Adrenal gland (tissue), 5 donors: Measurements from ENCODE around the gene HVCN1.

ENCODE experiments used
- POLR2A ChIP-seq, 2 donors: fragments of 450-650 bp; IDR thresholded peaks; one replicate each; pipeline ENCODE4 v1.6.1; 2017; ENCODE audit warnings: antibody characterized with exemption in 2 of 2, mild to moderate bottlenecking in 2 of 2, moderate library complexity in 1 of 2
- TF ChIP-seq, protein P1 (sequence below), 6 experiments: fragments of 450-650 bp in 4 of 6; fragments of 200-600 bp in 2 of 6; sonication (generic) in 1 of 6; IDR thresholded peaks; 1 replicate in 5 of 6; 2 replicates in 1 of 6; pipeline versions ENCODE4 v1.5.1 to v1.8.0; 2016 to 2021; ENCODE audit warnings: antibody characterized with exemption in 6 of 6, mild to moderate bottlenecking in 2 of 6, moderate library complexity in 1 of 6
- donor health status: DM: no; HTN: no; CAD: no.

DNA sequence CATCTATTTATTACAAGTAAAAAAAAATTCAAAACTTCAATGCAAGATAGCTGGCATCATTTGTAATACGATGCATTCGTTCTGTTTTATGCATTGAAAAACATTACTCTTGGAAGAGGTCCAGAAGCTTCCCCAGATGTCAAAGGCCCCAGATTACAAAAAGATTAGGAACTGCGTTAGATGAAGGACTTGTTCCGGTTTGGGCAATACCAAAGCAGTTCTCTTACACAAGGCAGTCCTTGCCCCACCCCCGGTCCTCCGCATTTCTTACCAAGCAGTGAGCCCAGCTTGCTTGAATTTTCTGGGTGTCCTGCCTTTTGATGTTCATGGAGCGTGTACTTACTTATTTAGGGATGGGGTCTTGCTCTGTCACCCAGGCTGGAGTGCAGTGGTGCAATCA, 4.8 kb upstream of the HVCN1 start:
- no peak for TF ChIP-seq POLR2A (IDR thresholded peaks at IDR 0.05)
- TF ChIP-seq, protein P1, sequence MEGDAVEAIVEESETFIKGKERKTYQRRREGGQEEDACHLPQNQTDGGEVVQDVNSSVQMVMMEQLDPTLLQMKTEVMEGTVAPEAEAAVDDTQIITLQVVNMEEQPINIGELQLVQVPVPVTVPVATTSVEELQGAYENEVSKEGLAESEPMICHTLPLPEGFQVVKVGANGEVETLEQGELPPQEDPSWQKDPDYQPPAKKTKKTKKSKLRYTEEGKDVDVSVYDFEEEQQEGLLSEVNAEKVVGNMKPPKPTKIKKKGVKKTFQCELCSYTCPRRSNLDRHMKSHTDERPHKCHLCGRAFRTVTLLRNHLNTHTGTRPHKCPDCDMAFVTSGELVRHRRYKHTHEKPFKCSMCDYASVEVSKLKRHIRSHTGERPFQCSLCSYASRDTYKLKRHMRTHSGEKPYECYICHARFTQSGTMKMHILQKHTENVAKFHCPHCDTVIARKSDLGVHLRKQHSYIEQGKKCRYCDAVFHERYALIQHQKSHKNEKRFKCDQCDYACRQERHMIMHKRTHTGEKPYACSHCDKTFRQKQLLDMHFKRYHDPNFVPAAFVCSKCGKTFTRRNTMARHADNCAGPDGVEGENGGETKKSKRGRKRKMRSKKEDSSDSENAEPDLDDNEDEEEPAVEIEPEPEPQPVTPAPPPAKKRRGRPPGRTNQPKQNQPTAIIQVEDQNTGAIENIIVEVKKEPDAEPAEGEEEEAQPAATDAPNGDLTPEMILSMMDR (IDR thresholded peaks at IDR 0.05) = no peak
